A549 (cell line): ENCODE measurements around the gene PARP1.

Source experiments
- CTCF ChIP-seq: fragments of >200 bp; sonication (Bioruptor Twin); formaldehyde crosslinking; IDR thresholded peaks from 3 replicates; pipeline ENCODE4 v1.5.1; 2016
- E2F6 ChIP-seq: IDR thresholded peaks from 2 replicates; pipeline ENCODE4 v1.6.1; 2012; ENCODE audit warnings: low read depth, borderline replicate concordance
- ELK1 ChIP-seq: fragments of 150-350 bp; IDR thresholded peaks from 2 replicates; pipeline ENCODE4 v1.6.1; 2014; ENCODE audit warnings: low read depth, mild to moderate bottlenecking, low read length
- FOSL2 ChIP-seq, 2 experiments: fragments of 450-650 bp in 1 of 2; fragments of >200 bp in 1 of 2; sonication (Bioruptor Twin) in 1 of 2; formaldehyde crosslinking; IDR thresholded peaks; 2 replicates each; pipeline versions ENCODE4 v1.5.0 to v1.6.1; 2016 to 2020; ENCODE audit warnings: mild to moderate bottlenecking in 1 of 2, moderate library complexity in 1 of 2
- HMGXB4 ChIP-seq: fragments of 250-450 bp; sonication (Bioruptor Pico); IDR thresholded peaks from 2 replicates; pipeline ENCODE4 v1.5.0; 2021; ENCODE audit warnings: mild to moderate bottlenecking, moderate library complexity, borderline replicate concordance
- JUN ChIP-seq, 2 experiments: fragments of >200 bp; sonication (Bioruptor Twin); formaldehyde crosslinking; IDR thresholded peaks; 2 replicates in 1 of 2; 3 replicates in 1 of 2; pipeline ENCODE4 v1.6.1; 2016 to 2017
- MYC ChIP-seq: IDR thresholded peaks from 2 replicates; pipeline ENCODE4 v1.6.1; 2012; ENCODE audit warnings: mild to moderate bottlenecking, inconsistent platforms, low read length, improper control_type of control experiment, borderline replicate concordance
- NR3C1 ChIP-seq: fragments of >200 bp; sonication (Bioruptor Twin); formaldehyde crosslinking; IDR thresholded peaks from 3 replicates; pipeline ENCODE4 v1.6.1; 2017
- POLR2A ChIP-seq: IDR thresholded peaks from 2 replicates; pipeline ENCODE4 v1.6.1; 2012; ENCODE audit warnings: mild to moderate bottlenecking, low read length
- TP53 ChIP-seq: fragments of 250-450 bp; sonication (Bioruptor Pico); IDR thresholded peaks from 2 replicates; pipeline ENCODE4 v1.5.0; 2021; ENCODE audit warnings: mild to moderate bottlenecking, moderate library complexity

GRCh38 chr1:226376300-226376699 is 31.6 kb downstream of the PARP1 start:
- no peak for TF ChIP-seq ELK1
- TF ChIP-seq CTCF = no peak
- no peak for TF ChIP-seq E2F6
- TF ChIP-seq MYC = no peak
- no peak for TF ChIP-seq POLR2A
- TF ChIP-seq JUN (IDR thresholded peaks at IDR 0.05) = no peak
- no peak for TF ChIP-seq TP53 (CRISPR knock-in tag)
- no peak for TF ChIP-seq NR3C1
- no peak for TF ChIP-seq HMGXB4 (CRISPR knock-in tag)
- no peak for TF ChIP-seq FOSL2 (IDR thresholded peaks at IDR 0.05)
- TF ChIP-seq FOSL2 (CRISPR knock-in tag; IDR thresholded peaks at IDR 0.05) = no peak
